Heart left ventricle (tissue), 16 donors: ENCODE measurements around the gene TMEM132D. TPM values are rescaled to one million over a fixed set of nuclear protein-coding genes. Genes with fewer than 3 reads are reported as not detected.

Experiments
- ATAC-seq, 4 donors: fragments of 200-7000 bp; cut with Tn5 transposase; one replicate each; pipeline ENCODE4 v1.9.1; 2020 to 2022; ENCODE audit warnings: moderate library complexity in 4 of 4, mild to moderate bottlenecking in 3 of 4, moderate number of reproducible peaks in 1 of 4
- DNase-seq, 5 donors: peaks; one replicate each; pipeline ENCODE4 v3.0.0-alpha.2; 2020
- H3K27ac ChIP-seq, 12 donors: fragments of 200-600 bp; sonication (generic) in 4 of 12; one replicate each; pipeline versions ENCODE4 v1.5.0 to v1.8.0; 2016 to 2022; ENCODE audit warnings: mild to moderate bottlenecking in 2 of 12
- H3K27me3 ChIP-seq, 9 donors: fragments of 200-600 bp; sonication (generic) in 2 of 9; one replicate each; pipeline versions ENCODE4 v1.5.1 to v1.8.0; 2016 to 2022; ENCODE audit warnings: mild to moderate bottlenecking in 3 of 9
- H3K36me3 ChIP-seq, 9 donors: fragments of 200-600 bp; sonication (generic) in 2 of 9; one replicate each; pipeline versions ENCODE4 v1.5.0 to v1.8.0; 2018 to 2022; ENCODE audit warnings: mild to moderate bottlenecking in 2 of 9
- H3K4me1 ChIP-seq, 12 donors: fragments of 200-600 bp; sonication (generic) in 4 of 12; one replicate each; pipeline versions ENCODE4 v1.5.0 to v1.8.0; 2016 to 2022; ENCODE audit warnings: mild to moderate bottlenecking in 3 of 12
- H3K4me3 ChIP-seq, 12 donors: fragments of 200-600 bp; sonication (generic) in 4 of 12; one replicate each; pipeline versions ENCODE4 v1.5.0 to v1.8.0; 2017 to 2022; ENCODE audit warnings: mild to moderate bottlenecking in 9 of 12, moderate library complexity in 4 of 12
- H3K9me3 ChIP-seq, 12 donors: fragments of 200-600 bp; sonication (generic) in 4 of 12; one replicate each; pipeline versions ENCODE4 v1.5.0 to v1.8.0; 2016 to 2022; ENCODE audit warnings: mild to moderate bottlenecking in 1 of 12
- POLR2A ChIP-seq, 2 donors: fragments of 450-650 bp; IDR thresholded peaks; one replicate each; pipeline ENCODE4 v1.6.1; 2017; ENCODE audit warnings: antibody characterized with exemption in 2 of 2, mild to moderate bottlenecking in 2 of 2, moderate library complexity in 2 of 2
- WGBS, 4 donors: extraction: QIAGEN DNeasy Blood & Tissue Kit in 2 of 4; methylation state at CpG; one replicate each; pipeline versions ENCODE4 v1.1.5 to v1.1.7; 2013 to 2018; 5-methylcytosine and 5-hydroxymethylcytosine counted together
- intact Hi-C, 10 donors: fragments of 100-400 bp; cut with DNase I; formaldehyde crosslinking; loops; one replicate each; pipeline versions ENCODE4 v1.11.1 to v1.14.2; 2022
- polyA plus RNA-seq, 2 donors: library from polyadenylated mRNA; stranded (reverse); fragments of 200-250 nt; gene quantifications; one replicate each; pipeline ENCODE4 v1.2.3, GENCODE V29; 2013
- total RNA-seq, 9 donors: library from RNA; depleted of rRNA in 2 of 9; stranded (reverse); fragments of >200 nt in 2 of 9; fragmentation: NEBNext Ultra II Directional in 3 of 9; extraction: Animal tissue kit (Norgen Biotek cat#: 25700) in 3 of 9; gene quantifications; one replicate each; pipeline versions ENCODE4 v1.1.0 to v1.2.4, GENCODE V29; 2016 to 2023
- TF ChIP-seq, protein P1 (sequence below), 12 donors: fragments of 200-600 bp; sonication (generic) in 4 of 12; IDR thresholded peaks; one replicate each; pipeline versions ENCODE4 v1.5.0 to v1.8.0; 2018 to 2022; ENCODE audit warnings: antibody characterized with exemption in 12 of 12, mild to moderate bottlenecking in 5 of 12
- donor health status: ischemic (EF 13 %, LVEDD 7.1; RV severe dilation, severe dysfunction).
- donor health status: healthy with polysubstance abuse.
- donor health status: DM: no; HTN: yes; CAD: no.
- donor health status: DM: no; HTN: no; CAD: no.
- donor health status: ischemic (EF 25% LVEDD 6.9; RV normal size, moderate dysfunction).
- donor health status: ischemic (EF 25% LVEDD 5.7; RV mildly dilated, moderate dysfunction).
- donor health status: healthy.
- donor health status: DM: yes; HTN: yes; CAD: no.
- donor health status: ischemic (EF 35%, LVEDD 5.7; RV mildly dilated, moderate dysfunction).
- donor health status: nonischemic (EF 11% LVEDD 7.7; RV severe dilation, severe dysfunction).
- donor health status: DM: yes; HTN: yes; CAD: no.
- donor health status: PGD.
- donor health status: ischemic (EF 29% LVEDD 5.4; RV normal size, mild dysfunction).
- donor health status: nonischemic (EF 23%, LVEDD 6.1; RV moderate dilation, normal function).

Gene TMEM132D
- total and polyA plus RNA-seq, 11 donors = not detected

DNA sequence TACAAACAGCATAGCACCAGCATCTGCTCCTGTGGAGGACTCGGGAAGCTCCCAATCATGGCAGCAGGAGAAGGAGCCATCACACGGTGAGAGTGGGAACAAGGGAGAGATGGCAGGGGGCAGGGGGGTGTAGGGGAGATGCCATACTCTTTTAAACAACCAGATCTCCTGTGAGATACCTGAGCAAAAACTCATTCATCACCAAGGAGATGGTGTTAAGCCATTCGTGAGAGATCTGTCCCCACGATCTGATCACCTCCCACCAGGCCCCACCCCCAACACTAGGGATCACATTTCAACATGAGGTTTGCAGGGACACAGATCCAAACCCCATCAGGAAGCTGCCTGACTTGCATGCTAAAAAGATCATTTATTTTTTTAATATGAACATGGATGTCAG is 499.3 kb downstream of the TMEM132D start:
- Histone ChIP-seq H3K4me3 (no peak overlapping the region), H3K4me1 (no peaks in the 10 kb centered on the region), H3K27me3 (no peaks in the 10 kb centered on the region), H3K27ac (no peak overlapping the region), H3K9me3 (peaks cover 0 to 3% (median 0%) of the 10 kb centered on the region in 12 donors), H3K36me3 (no peaks in the 10 kb centered on the region)
- no peak for ATAC-seq
- TF ChIP-seq, protein P1, sequence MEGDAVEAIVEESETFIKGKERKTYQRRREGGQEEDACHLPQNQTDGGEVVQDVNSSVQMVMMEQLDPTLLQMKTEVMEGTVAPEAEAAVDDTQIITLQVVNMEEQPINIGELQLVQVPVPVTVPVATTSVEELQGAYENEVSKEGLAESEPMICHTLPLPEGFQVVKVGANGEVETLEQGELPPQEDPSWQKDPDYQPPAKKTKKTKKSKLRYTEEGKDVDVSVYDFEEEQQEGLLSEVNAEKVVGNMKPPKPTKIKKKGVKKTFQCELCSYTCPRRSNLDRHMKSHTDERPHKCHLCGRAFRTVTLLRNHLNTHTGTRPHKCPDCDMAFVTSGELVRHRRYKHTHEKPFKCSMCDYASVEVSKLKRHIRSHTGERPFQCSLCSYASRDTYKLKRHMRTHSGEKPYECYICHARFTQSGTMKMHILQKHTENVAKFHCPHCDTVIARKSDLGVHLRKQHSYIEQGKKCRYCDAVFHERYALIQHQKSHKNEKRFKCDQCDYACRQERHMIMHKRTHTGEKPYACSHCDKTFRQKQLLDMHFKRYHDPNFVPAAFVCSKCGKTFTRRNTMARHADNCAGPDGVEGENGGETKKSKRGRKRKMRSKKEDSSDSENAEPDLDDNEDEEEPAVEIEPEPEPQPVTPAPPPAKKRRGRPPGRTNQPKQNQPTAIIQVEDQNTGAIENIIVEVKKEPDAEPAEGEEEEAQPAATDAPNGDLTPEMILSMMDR (IDR thresholded peaks at IDR 0.05) = no peak
- TF ChIP-seq POLR2A (IDR thresholded peaks at IDR 0.05) = no peak
- 30 to 43% (median 39%) methylated on average over 4 of the region's 4 CpGs for WGBS, 4 donors
- intact Hi-C loops = no loop called here
- DNase-seq = no peak

DNA sequence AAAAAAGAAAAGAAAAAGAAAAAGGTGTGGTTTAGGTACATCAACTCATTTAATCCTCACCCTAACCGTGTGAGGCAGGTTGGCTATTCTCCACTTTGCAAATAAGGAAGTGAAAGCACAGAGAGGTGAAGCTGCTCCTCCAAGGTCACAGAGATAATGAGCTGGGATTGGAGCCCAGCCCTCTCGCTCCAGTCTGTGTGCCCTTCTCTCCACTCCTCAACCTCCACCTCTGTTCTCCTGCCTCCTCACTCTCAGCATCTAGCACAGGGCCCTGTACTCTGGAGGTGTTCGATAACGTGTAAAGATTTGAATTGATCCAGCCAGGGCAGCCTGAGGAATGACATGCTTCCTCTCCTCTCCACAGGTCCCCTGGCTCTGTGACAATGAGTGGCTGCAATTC is 502.3 kb downstream of the TMEM132D start:
- TF ChIP-seq POLR2A (IDR thresholded peaks at IDR 0.05) = no peak
- TF ChIP-seq, protein P1 (IDR thresholded peaks at IDR 0.05) = no peak
- peaks cover 0 to 12% (median 0%) of the 10 kb centered on the region in 12 donors for H3K9me3 ChIP-seq
- 44 to 58% (median 51%) methylated on average over 4 of the region's 4 CpGs for WGBS, 4 donors
- DNase-seq = no peak
- H3K4me3 ChIP-seq = no peak overlapping the region
- no peaks in the 10 kb centered on the region for H3K27me3 ChIP-seq
- no peaks in the 10 kb centered on the region for H3K36me3 ChIP-seq
- H3K4me1 ChIP-seq = no peaks in the 10 kb centered on the region
- H3K27ac ChIP-seq = no peak overlapping the region
- intact Hi-C loops = no loop called here
- no peak for ATAC-seq

DNA sequence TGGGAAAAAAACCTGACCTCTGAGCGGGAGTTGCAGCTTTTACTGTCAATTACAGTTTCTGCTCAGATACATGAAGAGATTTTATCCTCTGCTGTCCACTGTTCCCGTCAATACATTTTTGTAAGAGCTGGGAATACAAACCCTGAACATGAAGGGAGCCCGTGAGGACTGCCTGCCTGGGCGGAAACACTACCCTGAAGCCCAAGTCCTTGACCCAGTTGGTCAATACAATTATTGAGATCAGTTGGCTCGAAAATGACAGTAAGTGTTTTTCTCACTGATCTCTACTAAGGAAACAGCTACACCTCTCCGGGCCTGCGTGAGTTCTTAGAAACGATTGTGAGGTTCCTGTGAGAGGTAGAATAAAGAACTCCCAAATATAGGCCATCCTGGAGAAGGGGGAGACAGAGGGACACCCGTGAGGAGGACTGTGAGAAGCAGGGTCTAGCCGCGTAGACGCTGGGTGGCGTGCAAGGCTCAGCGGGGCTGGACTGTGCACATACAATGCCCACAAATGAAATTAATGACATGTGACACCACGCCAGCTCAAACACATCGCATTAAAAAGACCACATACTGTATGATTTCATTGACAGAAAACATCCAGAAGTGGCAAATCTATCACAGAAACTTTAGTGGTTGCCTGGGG is 509.5 kb downstream of the TMEM132D start:
- Histone ChIP-seq H3K4me1 (no peaks in the 10 kb centered on the region), H3K36me3 (no peaks in the 10 kb centered on the region), H3K27me3 (peaks cover 0 to 4% (median 0%) of the 10 kb centered on the region in 9 donors), H3K4me3 (no peak overlapping the region), H3K27ac (no peak overlapping the region), H3K9me3 (peaks cover 0 to 8% (median 0%) of the 10 kb centered on the region in 12 donors)
- no peak for ATAC-seq
- DNase-seq = no peak
- no peak for TF ChIP-seq POLR2A (IDR thresholded peaks at IDR 0.05)
- TF ChIP-seq, protein P1 (IDR thresholded peaks at IDR 0.05) = no peak
- intact Hi-C loops = no loop called here
- 74 to 81% (median 76%) methylated on average over 16 of the region's 16 CpGs for WGBS, 4 donors

DNA sequence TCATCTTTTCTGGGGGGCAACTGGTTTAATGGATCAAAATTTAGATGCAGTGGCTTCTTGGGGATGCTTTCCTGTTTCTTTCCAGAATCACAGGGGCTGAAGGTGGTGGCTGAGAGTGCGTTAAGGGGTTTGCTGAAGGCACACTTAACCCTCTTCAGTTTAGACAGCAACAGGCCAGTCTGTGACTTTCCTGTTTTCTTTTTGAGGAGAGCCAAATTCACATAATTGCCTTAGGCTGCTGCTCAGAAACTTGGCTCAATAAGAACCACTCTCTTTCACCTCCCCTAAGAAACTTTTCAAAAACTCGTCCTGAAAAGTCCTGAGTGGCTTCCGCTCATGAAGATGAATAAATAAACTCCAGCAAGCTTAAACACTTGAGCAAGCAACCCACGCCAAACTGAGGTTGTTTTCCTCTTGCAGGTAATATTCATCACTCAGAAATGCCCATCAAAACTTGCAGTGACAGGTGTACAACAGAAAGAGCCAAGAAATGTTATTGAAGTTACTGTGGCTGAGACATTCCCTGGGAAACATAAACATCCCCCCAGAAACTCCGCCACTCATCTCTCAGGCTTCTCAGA is 510.4 kb downstream of the TMEM132D start:
- Histone ChIP-seq H3K36me3 (no peaks in the 10 kb centered on the region), H3K27me3 (peaks cover 0 to 4% (median 0%) of the 10 kb centered on the region in 9 donors), H3K4me3 (no peak overlapping the region), H3K4me1 (no peaks in the 10 kb centered on the region), H3K27ac (no peak overlapping the region), H3K9me3 (peaks cover 0 to 7% (median 0%) of the 10 kb centered on the region in 12 donors)
- ATAC-seq (no peak), DNase-seq (no peak)
- TF ChIP-seq POLR2A (IDR thresholded peaks at IDR 0.05) = no peak
- TF ChIP-seq, protein P1 (IDR thresholded peaks at IDR 0.05) = no peak
- 63 to 72% (median 68%) methylated on average over 5 of the region's 5 CpGs for WGBS, 4 donors
- intact Hi-C loops = no loop called here
